Measurements from ENCODE around the gene ITGAE.

DNA sequence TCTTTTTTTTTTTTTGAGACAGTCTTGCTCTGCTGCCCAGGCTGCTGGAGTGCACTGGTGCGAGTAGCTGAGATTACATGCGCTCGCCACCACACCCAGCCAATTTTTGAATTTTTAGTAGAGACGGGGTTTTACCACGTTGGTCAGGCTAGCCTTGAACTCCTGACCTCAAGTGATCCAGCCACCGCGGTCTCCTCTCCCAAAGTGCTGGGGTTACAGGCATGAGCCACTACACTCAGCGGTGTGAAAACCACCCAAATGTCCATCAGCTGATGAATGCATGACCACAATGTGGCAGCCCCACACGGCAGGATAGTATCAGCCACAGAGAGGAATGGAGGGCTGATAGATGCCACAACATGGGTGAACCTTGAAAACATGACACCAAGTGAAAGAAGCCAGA is 107.2 kb downstream of the ITGAE start:
- TF ChIP-seq, protein P1, sequence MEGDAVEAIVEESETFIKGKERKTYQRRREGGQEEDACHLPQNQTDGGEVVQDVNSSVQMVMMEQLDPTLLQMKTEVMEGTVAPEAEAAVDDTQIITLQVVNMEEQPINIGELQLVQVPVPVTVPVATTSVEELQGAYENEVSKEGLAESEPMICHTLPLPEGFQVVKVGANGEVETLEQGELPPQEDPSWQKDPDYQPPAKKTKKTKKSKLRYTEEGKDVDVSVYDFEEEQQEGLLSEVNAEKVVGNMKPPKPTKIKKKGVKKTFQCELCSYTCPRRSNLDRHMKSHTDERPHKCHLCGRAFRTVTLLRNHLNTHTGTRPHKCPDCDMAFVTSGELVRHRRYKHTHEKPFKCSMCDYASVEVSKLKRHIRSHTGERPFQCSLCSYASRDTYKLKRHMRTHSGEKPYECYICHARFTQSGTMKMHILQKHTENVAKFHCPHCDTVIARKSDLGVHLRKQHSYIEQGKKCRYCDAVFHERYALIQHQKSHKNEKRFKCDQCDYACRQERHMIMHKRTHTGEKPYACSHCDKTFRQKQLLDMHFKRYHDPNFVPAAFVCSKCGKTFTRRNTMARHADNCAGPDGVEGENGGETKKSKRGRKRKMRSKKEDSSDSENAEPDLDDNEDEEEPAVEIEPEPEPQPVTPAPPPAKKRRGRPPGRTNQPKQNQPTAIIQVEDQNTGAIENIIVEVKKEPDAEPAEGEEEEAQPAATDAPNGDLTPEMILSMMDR (IDR thresholded peaks at IDR 0.05): no peak
- TF ChIP-seq EP300 (IDR thresholded peaks at IDR 0.05) (no peak), POLR2A (IDR thresholded peaks at IDR 0.05) (no peak)

All from sigmoid colon (tissue), 4 donors.